Stimulated activated CD4-positive, alpha-beta T cell treated with anti-CD3 and anti-CD28 coated beads, Interleukin-1b, Interleukin-23, amount 100 ng/mL, for 48 hours (primary cell): ENCODE results near the gene RTTN.
"Not testable (repeated sequence)": the region's sequence is repeated elsewhere in the genome, so short reads cannot be mapped to it uniquely, and the experiment has no call there.

Experiments used
- DNase-seq: peaks from one replicate; pipeline ENCODE4 v3.0.0-alpha.2; 2020

RTTN gene

GRCh38 chr18:70205421-70206397 lies at the start of gene RTTN:
TSS of gene RTTN (minus strand) at chr18:70205687. CDS start at chr18:70205658, 29 bp downstream.
- DNase-seq: peak; percentile 92

GRCh38 chr18:70250781-70251180 lies 45.3 kb upstream of the RTTN start:
- DNase-seq: no peak

GRCh38 chr18:70249861-70250260 lies 44.4 kb upstream of the RTTN start:
- not testable (repeated sequence) for DNase-seq

GRCh38 chr18:70249118-70249517 lies 43.6 kb upstream of the RTTN start:
- no peak for DNase-seq

- DNase-seq: no peak
Measured at GRCh38 chr18:70246061-70246466, 40.6 kb upstream of the RTTN start.

GRCh38 chr18:70243131-70243929 lies 37.8 kb upstream of the RTTN start:
- no peak for DNase-seq

GRCh38 chr18:70236921-70237320 lies 31.4 kb upstream of the RTTN start:
- not testable (repeated sequence) for DNase-seq

GRCh38 chr18:70235478-70235877 lies 30.0 kb upstream of the RTTN start:
- no peak for DNase-seq

- no peak for DNase-seq
Measured at GRCh38 chr18:70234667-70235459, 29.4 kb upstream of the RTTN start.

GRCh38 chr18:70233974-70234373 lies 28.5 kb upstream of the RTTN start:
- DNase-seq: no peak

GRCh38 chr18:70232261-70232660 lies 26.8 kb upstream of the RTTN start:
- DNase-seq: no peak

- DNase-seq: no peak
Measured at GRCh38 chr18:70229639-70230038, 24.2 kb upstream of the RTTN start.

GRCh38 chr18:70228536-70228935 lies 23.0 kb upstream of the RTTN start:
- DNase-seq: no peak

GRCh38 chr18:70227438-70227837 lies 22.0 kb upstream of the RTTN start:
- DNase-seq: no peak

- DNase-seq: no peak
Measured at GRCh38 chr18:70221915-70222278, 16.4 kb upstream of the RTTN start.

GRCh38 chr18:70221156-70221914 lies 15.8 kb upstream of the RTTN start:
- no peak for DNase-seq

GRCh38 chr18:70220628-70221027 lies 15.1 kb upstream of the RTTN start:
- no peak for DNase-seq

- no peak for DNase-seq
Measured at GRCh38 chr18:70219688-70220087, 14.2 kb upstream of the RTTN start.

GRCh38 chr18:70216788-70217187 lies 11.3 kb upstream of the RTTN start:
- no peak for DNase-seq

GRCh38 chr18:70207181-70207580 lies 1.7 kb upstream of the RTTN start:
- DNase-seq: no peak

- no peak for DNase-seq
Measured at GRCh38 chr18:70200286-70200685, 5.2 kb downstream of the RTTN start.

GRCh38 chr18:70197844-70198243 lies 7.6 kb downstream of the RTTN start:
- no peak for DNase-seq
